HG02884 (cell line): Measurements from ENCODE around the gene GARIN6.
"Not testable (repeated sequence)": the region's sequence is repeated elsewhere in the genome, so short reads cannot be mapped to it uniquely, and the experiment has no call there.

Source experiments
- ATAC-seq: cut with Tn5 transposase; IDR thresholded peaks from one replicate; pipeline ENCODE4 v1.9.1; 2021; ENCODE audit warnings: mild to moderate bottlenecking, moderate library complexity; ENCODE audit not compliant: unreplicated experiment

GARIN6 gene

GRCh38 chr12:99647453-99647852 lies at the start of gene GARIN6:
GARIN6 (plus strand) TSS chr12:99647753; CDS start chr12:99648175, 422 bp downstream.
- no peak for ATAC-seq

DNA sequence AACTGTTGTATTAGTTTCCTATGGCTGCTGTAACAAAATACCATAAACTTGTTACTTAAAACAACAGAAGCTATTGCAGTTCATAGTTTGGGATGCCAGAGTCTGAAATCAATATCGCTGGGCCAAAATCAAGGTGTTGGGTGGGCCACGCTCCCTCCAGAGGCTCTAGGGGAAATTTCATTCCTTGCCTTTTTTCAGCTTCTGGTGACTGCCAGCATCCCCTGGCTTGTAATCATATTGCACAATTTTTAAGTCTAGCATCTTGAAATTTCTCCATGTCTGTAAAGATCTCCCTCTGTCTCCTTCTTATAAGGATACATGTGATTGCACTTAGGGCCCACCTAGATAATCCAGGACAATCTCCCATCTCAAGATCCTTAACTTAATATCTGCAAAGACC lies 48.8 kb upstream of the GARIN6 start:
- no peak for ATAC-seq

- no peak for ATAC-seq
These were observed 47.2 kb upstream of the GARIN6 start for GRCh38 chr12:99600388-99600787.

GRCh38 chr12:99609455-99610181 lies 37.9 kb upstream of the GARIN6 start:
- no peak for ATAC-seq

GRCh38 chr12:99611117-99611516 lies 36.4 kb upstream of the GARIN6 start:
- no peak for ATAC-seq

- no peak for ATAC-seq
These were observed 36.0 kb upstream of the GARIN6 start for GRCh38 chr12:99611599-99611998.

DNA sequence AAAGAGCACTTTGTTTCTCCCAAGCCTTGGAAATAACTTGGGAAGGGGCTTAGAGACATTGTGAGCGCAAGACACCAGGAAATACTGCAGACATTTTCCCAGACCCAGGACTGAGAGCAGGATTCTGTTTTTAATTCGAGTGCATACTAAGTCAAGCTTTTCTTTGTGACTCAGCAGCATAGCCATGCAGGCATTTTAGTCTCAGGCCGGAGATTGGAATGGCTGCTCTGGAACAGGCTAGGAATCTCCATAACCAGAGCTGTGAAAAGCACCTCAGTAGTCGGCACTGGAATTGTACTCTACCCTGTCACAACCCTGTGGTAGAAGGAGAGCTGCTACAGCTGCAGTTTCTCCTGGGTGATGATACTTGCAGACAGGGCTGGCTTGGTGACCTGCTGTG lies 28.9 kb upstream of the GARIN6 start:
- ATAC-seq = no peak

DNA sequence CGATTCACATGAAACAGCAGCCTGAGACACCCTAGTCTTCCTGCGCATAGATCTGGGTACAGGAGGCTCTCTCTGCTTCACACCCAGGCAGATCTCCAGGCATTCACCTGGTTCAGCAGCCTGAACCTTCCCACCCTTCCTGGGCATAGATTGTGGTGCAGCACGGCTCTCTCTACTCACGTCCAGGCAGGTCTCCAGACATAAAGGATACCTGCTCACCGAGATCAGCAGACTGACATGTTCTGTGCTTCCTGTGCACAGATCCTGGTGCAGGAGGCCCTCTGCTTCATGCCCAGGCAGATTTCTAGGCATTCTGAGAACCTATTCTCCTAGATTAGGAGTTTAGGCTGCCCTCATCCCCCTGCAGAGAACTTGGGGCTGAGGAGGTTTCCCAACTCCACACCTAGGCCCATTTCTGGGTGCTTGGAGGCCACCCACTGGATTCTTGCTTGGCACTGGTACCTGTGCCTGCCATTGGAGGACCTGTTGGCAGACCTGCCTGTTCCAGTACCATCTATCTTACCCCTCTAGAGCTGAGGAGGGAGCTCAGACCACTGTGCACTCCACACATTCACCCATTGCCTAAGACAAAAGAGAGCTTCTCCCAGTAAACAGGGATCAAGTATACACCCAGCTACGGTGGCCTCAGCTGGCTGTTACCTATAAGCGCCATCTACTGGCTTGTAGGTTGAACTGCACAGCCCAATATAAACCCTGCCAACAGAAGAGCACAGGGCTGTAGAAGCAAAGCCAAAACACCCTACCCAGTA lies 28.0 kb upstream of the GARIN6 start:
- ATAC-seq = peak; percentile 96

DNA sequence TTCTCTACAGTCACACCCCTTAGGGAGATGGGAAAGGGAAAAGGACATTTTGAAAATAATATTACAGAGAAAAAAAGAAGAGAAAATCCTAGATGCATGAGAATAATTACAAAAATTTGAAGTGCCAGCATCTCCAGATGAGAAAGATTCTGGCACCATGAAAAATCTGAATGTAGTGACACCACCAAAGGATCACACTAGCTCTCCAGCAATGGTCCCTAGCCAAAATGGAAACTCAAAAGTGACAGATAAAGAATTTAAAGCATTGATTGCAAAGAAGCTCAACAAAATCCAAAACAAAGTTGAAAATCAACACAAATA lies 27.4 kb upstream of the GARIN6 start:
- no peak for ATAC-seq

DNA sequence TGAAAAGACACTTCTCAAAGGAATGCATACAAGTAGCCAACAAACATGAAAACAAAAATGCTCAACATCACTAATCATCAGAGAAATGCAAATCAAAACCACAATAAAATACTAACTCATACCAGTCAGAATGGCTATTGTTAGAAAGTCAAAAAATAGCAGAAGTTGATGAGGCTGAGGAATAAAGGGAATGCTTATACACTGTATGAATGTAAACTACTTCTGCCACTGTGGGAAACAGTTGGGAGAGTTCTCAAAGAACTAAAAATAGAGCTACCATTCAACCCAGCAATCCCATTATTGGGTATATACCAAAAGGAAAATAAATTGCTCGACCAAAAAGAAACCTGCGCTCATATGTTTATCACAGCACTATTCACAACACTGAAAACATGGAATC lies 23.0 kb upstream of the GARIN6 start:
- not testable (repeated sequence) for ATAC-seq

GRCh38 chr12:99627459-99627858 lies 20.1 kb upstream of the GARIN6 start:
- ATAC-seq = no peak

- ATAC-seq = no peak
These were observed 2.9 kb upstream of the GARIN6 start for GRCh38 chr12:99644629-99645028.

GRCh38 chr12:99648183-99648582 lies 630 bp downstream of the GARIN6 start:
- ATAC-seq = no peak

- no peak for ATAC-seq
These were observed 2.0 kb downstream of the GARIN6 start for GRCh38 chr12:99649551-99649950.

- no peak for ATAC-seq
These were observed 11.3 kb downstream of the GARIN6 start for GRCh38 chr12:99658671-99659349.

DNA sequence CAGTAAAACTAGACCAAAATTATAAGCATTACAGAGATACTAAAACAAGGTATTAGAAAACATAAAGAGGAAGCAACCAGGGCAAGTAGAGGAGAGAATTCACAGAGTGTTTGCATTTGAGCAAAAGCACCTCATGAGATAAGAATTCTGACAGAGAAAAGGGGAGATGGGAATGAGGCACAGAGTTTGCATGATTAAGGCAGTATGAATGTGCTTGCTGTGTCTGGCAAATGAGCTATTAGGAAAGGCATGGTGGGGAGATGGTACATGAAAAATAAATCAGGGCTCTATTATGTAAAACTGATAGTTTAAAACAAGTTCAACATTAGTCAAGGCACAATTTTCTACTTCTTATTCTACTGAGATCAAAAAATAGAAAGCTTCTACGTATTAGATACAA lies 23.1 kb downstream of the GARIN6 start:
- no peak for ATAC-seq

GRCh38 chr12:99680276-99680675 lies 32.7 kb downstream of the GARIN6 start:
- ATAC-seq = no peak

GRCh38 chr12:99686142-99686541 lies 38.6 kb downstream of the GARIN6 start:
- ATAC-seq = no peak

GRCh38 chr12:99695050-99695449 lies 47.5 kb downstream of the GARIN6 start:
- no peak for ATAC-seq
